ENCODE data around the gene SYT15B. TPM values are rescaled to one million over a fixed set of nuclear protein-coding genes. Genes with fewer than 3 reads are reported as not detected.
"Not testable (repeated sequence)": the region's sequence is repeated elsewhere in the genome, so short reads cannot be mapped to it uniquely, and the experiment has no call there.

SYT15B gene
- total RNA-seq, 2 experiments from 2014 or later: 0.16 TPM

- H3K9me3 Mint-ChIP-seq; CTCF ChIA-PET; H3K36me3 Mint-ChIP-seq (ENCODE audit: low read depth); DNase-seq; POLR2A ChIA-PET; H3K27me3 Mint-ChIP-seq; H3K27ac Mint-ChIP-seq; intact Hi-C loops (cut with micrococcal nuclease); H3K4me3 Mint-ChIP-seq; ATAC-seq; H3K4me1 Mint-ChIP-seq (ENCODE audit: low read depth): not testable (repeated sequence)
Observed at GRCh38 chr10:47723362-47723761, 40.0 kb downstream of the SYT15B start.

- H3K4me3 Mint-ChIP-seq; CTCF ChIA-PET; POLR2A ChIA-PET; H3K27me3 Mint-ChIP-seq; H3K36me3 Mint-ChIP-seq (ENCODE audit: low read depth); DNase-seq; ATAC-seq; H3K27ac Mint-ChIP-seq; H3K4me1 Mint-ChIP-seq (ENCODE audit: low read depth); intact Hi-C loops (cut with micrococcal nuclease); H3K9me3 Mint-ChIP-seq: not testable (repeated sequence)
Observed at GRCh38 chr10:47717011-47717769, 46.2 kb downstream of the SYT15B start.

Other genes with a start within 250 kb of the SYT15B start
- gene AGAP9, start 240.0 kb downstream of the SYT15B start, total RNA-seq: 1 to 10 TPM; 3.4 to 3.6 TPM
- not detected for gene NPY4R2, start 155.1 kb upstream of the SYT15B start, total RNA-seq
- not detected for gene FAM25C, start 236.2 kb upstream of the SYT15B start, total RNA-seq